A549 (cell line): ENCODE results near the gene DISP2.

ENCODE experiments used
- BCL3 ChIP-seq: fragments of >200 bp; sonication (Bioruptor Twin); formaldehyde crosslinking; IDR thresholded peaks from 3 replicates; pipeline ENCODE4 v1.6.1; 2016
- BHLHE40 ChIP-seq: IDR thresholded peaks from 2 replicates; pipeline ENCODE4 v1.6.1; 2012; ENCODE audit warnings: low read depth, low read length, inconsistent platforms
- CBX8 ChIP-seq: fragments of 200-600 bp; sonication (generic); IDR thresholded peaks from 2 replicates; pipeline ENCODE4 v1.6.1; 2016
- CTCF ChIP-seq: fragments of >200 bp; sonication (Bioruptor Twin); formaldehyde crosslinking; IDR thresholded peaks from 3 replicates; pipeline ENCODE4 v1.5.1; 2016
- HEYL ChIP-seq: fragments of 250-450 bp; sonication (Bioruptor Pico); IDR thresholded peaks from 2 replicates; pipeline ENCODE4 v1.8.0; 2021; ENCODE audit warnings: mild to moderate bottlenecking, moderate library complexity
- HMGXB4 ChIP-seq: fragments of 250-450 bp; sonication (Bioruptor Pico); IDR thresholded peaks from 2 replicates; pipeline ENCODE4 v1.5.0; 2021; ENCODE audit warnings: mild to moderate bottlenecking, moderate library complexity, borderline replicate concordance
- JUN ChIP-seq, 2 experiments: fragments of >200 bp; sonication (Bioruptor Twin); formaldehyde crosslinking; IDR thresholded peaks; 2 replicates in 1 of 2; 3 replicates in 1 of 2; pipeline ENCODE4 v1.6.1; 2016 to 2017
- MYC ChIP-seq: IDR thresholded peaks from 2 replicates; pipeline ENCODE4 v1.6.1; 2012; ENCODE audit warnings: mild to moderate bottlenecking, inconsistent platforms, low read length, improper control_type of control experiment, borderline replicate concordance
- PBX3 ChIP-seq: IDR thresholded peaks from 2 replicates; pipeline ENCODE4 v1.6.1; 2012
- POLR2A ChIP-seq: IDR thresholded peaks from 2 replicates; pipeline ENCODE4 v1.6.1; 2012; ENCODE audit warnings: mild to moderate bottlenecking, low read length
- RAD21 ChIP-seq, 2 experiments: fragments of >200 bp in 1 of 2; sonication (Bioruptor Twin) in 1 of 2; formaldehyde crosslinking in 1 of 2; IDR thresholded peaks in 1 of 2; conservative IDR thresholded peaks in 1 of 2; 2 replicates in 1 of 2; 3 replicates in 1 of 2; pipeline ENCODE4 v1.6.1; 2012 to 2018; ENCODE audit warnings: inconsistent platforms in 1 of 2
- SMC3 ChIP-seq: fragments of >200 bp; sonication (Bioruptor Twin); formaldehyde crosslinking; IDR thresholded peaks from 3 replicates; pipeline ENCODE4 v1.6.1; 2018; ENCODE audit warnings: inconsistent platforms
- USF2 ChIP-seq: fragments of 450-650 bp; IDR thresholded peaks from 2 replicates; pipeline ENCODE4 v1.6.1; 2014; ENCODE audit warnings: antibody characterized with exemption
- ZC3H11A ChIP-seq: fragments of 450-650 bp; IDR thresholded peaks from 2 replicates; pipeline ENCODE4 v1.6.1; 2014; ENCODE audit warnings: antibody characterized with exemption, mild to moderate bottlenecking

- no peak for TF ChIP-seq BCL3
- TF ChIP-seq PBX3, result no peak
- TF ChIP-seq CTCF, result no peak
- TF ChIP-seq CBX8, result no peak
- TF ChIP-seq HEYL (CRISPR knock-in tag), result no peak
- no peak for TF ChIP-seq POLR2A
- no peak for TF ChIP-seq MYC
- TF ChIP-seq USF2, result no peak
- no peak for TF ChIP-seq BHLHE40
- TF ChIP-seq HMGXB4 (CRISPR knock-in tag), result no peak
- TF ChIP-seq SMC3, result no peak
- no peak for TF ChIP-seq JUN (IDR thresholded peaks at IDR 0.05)
- TF ChIP-seq RAD21 (conservative IDR thresholded peaks at IDR 0.05 in 1 of 2, IDR thresholded peaks at IDR 0.05 in 1 of 2), result no peak
- TF ChIP-seq ZC3H11A, result no peak
Measured at GRCh38 chr15:40314723-40315276, 43.2 kb upstream of the DISP2 start.
